GM19099 (cell line): ENCODE results near the gene HYOU1.
A peak's percentile ranks its signal among the peaks of the same experiment; 100 is the strongest.

Experiments used
- POLR2A ChIP-seq: IDR thresholded peaks from 3 replicates; pipeline ENCODE4 v1.6.1; 2011; ENCODE audit warnings: low read depth; ENCODE audit not compliant: insufficient read length; ENCODE audit errors: extremely low read depth

The HYOU1 gene

DNA sequence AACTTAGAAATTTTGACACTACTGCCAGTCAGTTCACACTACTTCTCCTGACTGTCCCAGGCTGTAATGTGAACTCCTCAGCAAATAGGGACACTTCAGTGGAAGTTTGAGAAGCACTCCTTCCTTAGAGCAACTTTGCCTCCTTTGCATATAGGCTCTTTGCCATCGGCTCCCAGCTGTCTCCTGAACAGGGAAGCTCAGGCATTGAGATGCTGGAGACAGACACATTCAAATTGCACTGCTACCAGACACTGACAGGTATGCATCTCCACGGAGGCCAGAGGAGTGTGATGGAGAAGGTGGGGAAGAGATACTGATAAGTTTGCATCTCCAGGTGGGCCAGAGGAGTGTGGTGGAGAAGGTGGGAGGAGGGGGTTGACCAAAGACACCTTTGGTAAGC lies 37.0 kb downstream of the HYOU1 start:
- TF ChIP-seq POLR2A: no peak

DNA sequence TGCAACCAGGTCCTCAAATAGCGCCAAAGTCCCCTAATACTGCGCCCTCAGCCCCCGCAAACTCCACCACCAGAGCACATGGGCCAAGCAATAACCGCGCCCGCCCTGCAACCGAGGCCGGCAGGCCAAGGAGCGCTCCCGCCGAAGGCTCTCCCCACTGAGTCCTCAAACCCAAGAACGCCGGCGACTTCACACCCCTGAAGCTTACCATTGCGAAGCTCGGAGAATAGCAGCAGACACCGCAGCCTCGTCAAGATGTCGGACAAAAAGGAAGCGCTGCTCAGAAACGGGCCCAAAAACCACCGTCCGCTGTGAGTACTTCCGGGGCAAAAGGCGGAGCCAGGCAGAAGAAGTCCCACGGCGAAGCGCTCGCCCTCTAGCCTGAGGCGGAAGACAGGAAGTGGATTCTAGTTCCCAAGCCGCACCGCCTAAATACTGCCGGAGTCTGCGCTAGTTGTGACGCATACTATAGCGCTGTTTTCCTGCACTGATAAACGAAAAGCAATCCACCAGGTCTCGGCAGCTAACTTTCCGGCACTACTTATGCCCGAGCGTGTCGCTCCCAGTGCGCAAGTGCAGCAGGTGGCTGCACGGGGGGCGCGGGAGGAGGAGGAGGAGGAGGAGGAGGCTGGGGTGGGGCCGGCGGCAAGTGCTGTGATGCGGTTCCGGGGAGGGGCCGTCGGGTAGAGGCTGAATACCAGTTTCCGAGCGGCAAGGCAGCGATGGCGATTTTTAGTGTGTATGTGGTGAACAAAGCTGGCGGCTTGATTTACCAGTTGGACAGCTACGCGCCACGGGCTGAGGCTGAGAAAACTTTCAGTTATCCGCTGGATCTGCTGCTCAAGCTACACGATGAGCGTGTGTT lies 38.7 kb downstream of the HYOU1 start, which contains the start of the genes RPS25 and TRAPPC4:
TSS of gene RPS25 (minus strand) at position 270 of the 865 bp plus-strand sequence. CDS start at position 211, 59 bp downstream.
TSS of gene TRAPPC4 (plus strand) at position 693 of the 865 bp plus-strand sequence. CDS start at position 723, 30 bp downstream.
- TF ChIP-seq POLR2A: peak; percentile 94

DNA sequence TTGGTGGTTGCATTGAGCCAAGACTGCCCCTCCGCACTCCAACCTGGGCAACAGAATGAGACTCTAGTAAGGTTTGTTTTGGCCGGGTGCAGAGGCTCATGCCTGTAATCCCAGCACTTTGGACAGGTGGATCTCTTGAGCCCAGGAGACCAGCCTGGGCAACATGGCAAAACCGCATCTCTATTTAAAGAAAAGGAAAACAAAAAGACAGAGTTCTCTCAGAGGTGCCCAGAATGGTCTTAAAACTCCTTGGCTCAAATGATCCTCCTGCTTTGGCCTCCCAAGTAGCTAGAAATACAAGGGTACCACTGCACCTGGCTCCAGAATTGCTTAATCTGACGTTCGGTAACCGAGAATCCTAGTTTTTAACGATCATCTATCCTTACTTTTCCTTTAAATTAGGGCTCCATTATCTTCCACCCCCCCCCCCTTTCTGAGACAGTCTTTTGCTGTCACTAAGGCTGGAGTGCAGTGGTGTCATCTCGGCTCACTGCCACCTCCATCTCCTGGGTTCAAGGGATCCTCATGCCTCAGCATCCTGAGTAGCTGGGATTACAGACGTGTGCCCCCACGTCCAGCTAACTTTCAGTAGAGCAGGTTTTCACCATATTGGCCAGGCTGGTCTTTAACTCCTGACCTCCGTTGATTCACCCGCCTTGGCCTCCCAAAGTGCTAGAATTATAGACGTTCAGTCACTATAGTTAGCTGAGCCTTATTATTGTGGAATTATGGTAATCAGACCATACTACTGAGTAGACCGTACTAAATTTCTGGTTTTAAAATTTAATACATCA lies 40.6 kb downstream of the HYOU1 start:
- TF ChIP-seq POLR2A: no peak

DNA sequence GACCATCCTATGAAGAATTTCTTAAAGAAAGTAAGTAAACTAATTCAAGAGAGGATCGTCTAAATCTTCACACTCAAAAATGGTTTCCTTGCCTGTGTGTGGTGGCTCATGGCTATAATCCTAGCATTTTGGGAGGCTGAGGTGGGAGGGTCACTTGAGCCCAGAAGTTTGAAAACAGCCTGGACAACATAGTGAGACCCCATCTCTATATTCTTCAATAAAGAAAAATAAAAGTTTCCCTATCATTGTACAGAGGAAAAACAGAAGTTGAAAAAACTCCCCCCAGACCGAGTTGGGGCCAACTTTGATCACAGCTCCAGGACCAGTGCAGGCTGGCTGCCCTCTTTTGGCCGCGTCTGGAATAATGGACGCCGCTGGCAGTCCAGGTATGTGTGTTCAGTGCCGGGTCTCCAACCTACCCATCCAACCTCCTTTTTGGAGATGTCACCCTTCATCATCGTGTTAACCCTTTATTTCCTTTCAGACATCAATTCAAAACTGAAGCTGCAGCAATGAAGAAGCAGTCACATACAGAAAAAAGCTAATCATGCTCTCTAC lies 41.9 kb downstream of the HYOU1 start:
- TF ChIP-seq POLR2A: no peak

DNA sequence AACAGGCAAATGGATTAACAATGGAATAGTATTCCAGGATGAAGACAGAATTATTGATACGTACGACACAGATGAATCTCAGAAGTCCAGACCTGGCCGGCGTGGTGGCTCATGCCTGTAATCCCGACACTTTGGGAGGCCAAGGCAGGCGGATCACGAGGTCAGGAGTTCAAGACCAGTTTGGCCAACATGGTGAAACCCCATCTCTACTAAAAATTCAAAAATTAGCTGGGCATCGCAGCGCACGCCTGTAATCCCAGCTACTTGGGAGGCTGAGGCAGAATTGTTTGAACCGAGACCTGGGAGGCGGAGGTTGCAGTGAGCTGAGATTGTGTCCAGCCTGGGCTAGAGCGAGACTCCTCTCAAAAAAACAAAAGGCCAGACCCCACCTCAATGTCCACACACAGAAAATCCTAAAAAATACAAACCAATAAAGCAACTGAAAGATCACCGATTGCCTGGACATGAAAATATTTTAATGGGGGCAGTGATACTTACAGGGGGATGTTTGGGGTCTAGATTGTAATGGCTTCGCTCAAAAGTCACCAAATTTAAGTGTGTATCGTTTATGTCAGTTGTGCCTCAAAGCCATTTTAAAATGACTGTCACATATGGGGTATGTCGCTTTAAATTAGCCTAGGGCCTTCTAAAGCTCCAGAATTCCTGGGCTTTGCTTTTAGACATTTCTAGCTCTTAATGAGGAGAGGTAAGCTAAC lies 42.6 kb downstream of the HYOU1 start:
- peak; percentile 28 for TF ChIP-seq POLR2A

DNA sequence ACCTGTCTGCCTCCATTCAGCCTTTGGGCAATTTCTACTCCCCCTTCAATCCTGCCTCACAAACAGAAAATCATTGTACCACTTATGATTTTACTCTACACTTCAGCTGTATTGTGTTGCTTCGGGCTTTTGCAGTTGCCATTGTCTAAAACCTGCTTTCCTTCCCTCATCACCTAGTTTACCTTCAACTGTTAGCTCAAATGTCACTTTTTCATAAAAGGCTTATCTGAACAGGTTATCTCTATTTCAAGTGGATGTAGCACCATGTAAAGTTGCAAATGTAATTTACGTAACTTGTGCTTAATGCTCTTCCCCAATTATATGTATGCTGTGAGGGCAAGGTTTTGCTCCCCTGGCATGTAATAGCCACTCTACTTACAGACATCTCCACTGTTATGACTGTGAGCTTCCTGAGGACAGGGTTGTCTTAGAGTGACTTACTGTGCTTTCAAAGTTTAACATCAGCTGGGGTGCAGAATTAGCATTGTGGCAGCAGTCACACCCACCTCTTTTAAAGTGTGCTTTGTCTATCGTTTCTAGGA lies 44.3 kb downstream of the HYOU1 start:
- no peak for TF ChIP-seq POLR2A

DNA sequence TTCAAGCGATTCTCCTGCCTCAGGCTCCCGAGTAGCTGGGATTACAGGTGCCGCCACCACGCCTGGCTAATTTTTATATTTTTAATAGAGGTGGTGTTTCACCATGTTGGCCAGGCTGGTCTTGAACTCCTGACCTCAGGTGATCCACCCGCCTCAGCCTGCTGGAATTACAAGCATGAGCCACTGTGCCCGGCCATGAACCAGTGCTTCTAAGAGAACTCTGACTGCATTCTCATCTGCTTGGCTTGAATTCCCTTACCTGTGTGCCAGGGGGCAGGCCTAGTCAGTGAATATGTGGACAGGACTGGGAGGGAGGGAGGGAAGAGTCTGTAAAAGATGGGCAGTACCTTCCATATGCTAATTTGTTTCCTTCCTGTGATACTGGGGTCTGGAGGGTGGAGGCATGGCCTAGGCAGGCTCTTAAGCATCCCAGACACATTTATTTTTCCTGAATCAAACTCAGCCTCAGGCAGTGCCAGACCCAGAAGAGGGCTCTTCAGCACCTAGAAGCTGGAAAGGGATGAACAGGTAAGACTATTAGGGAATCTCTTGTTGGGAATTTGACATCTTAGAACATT lies 45.4 kb downstream of the HYOU1 start:
- no peak for TF ChIP-seq POLR2A

DNA sequence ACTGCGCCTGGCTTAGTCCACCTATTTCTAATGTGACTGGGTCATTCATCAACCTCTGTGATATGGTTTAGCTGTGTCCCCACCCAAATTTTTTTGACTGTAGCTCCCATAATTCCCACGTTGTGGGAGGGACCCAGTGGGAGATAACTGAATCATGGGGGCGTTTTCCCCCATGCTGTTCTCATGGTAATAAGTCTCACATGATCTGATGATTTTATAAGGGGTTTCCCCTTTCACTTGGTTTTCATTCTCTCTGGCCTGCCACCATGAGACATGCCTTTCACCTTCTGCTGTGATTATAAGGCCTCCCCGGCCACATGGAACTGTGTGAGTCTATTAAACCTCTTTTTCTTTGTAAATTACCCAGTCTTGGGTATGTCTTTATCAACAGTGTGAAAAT lies 50.3 kb downstream of the HYOU1 start:
- TF ChIP-seq POLR2A: no peak

DNA sequence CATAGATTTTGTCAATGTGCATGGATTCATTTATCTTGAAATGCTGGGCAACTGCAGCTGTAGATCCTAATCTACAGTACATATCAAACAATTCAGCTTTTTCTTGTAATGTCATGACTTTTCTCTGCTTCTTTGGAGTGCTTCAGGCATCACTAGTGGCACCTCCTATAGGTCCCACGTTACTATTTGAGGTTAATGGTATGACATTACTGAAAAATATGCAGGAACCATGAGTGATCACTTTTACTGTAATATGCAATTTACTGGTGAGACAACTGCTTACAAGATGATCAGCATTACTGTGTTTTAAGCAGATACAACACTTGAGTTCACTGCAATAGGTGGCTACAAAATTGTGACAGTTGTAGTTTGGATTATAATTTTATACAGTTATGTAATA lies 56.1 kb downstream of the HYOU1 start:
- no peak for TF ChIP-seq POLR2A

DNA sequence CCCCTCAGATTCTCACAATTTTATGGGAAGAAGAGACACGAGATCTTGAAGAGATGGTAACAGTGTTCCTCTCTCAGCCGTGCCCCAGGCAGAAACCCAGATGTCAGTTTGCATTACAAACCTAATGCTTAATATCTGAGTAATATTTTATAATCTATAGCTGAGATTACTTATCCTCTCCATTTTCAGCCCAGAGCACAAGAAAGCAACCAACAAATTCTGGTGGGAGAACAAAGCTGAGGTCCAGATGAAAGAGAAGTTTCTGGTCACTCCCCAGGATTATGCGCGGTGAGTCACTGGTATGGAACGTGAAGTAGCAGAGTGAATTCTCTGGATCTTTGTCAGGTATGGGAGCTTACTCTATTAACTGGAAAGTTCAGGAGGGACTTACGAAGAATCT lies 58.2 kb downstream of the HYOU1 start:
- no peak for TF ChIP-seq POLR2A

DNA sequence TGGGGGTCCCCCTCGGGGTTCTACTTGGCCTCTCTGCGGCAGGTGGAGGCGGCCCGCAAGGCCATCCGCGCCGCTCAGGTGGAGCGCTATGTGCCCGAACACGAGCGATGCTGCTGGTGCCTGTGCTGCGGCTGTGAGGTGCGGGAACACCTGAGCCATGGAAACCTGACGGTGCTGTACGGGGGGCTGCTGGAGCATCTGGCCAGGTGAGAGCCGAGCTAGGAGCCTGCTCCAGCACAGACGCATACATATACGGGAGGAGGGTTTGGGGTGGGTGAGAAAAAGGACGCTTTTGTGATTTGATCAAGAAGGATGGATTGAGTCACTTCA lies 58.7 kb downstream of the HYOU1 start:
- no peak for TF ChIP-seq POLR2A

DNA sequence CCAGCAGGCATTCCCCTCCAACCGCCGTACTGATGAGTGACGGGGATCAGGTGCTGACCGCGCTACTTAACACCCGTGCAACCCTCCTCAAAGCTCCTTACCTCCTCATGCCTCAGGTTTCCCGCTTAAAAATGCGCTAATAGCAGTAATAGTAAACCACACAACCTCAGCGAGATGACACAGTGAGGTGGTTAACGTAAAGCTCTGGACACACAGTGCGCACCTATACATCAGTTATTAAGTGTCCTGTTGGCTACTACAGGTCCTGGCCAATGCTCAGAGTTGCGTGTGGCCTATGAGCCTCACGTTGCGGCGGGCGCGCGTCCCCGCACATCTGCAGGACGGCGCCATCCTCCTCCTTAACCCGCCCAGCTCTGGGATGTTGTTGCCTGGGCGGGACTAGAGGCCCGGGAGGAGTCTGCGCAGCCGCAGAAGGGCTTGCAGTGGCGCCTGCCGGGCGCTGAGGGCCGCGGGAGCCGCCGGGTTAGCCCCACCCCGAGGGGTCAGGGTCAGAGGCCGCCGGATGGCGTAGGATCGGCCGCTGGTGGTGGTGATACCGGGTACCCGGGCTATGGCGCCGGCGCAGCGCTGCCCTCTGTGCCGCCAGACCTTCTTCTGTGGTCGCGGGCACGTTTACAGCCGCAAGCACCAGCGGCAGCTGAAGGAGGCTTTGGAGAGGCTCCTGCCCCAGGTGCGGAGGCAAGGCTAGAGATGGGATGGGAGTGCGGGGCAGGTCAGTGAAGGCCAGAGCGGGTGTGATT lies 59.2 kb downstream of the HYOU1 start, which contains the start of gene CENATAC:
TSS of gene CENATAC (plus strand) at position 512 of the 761 bp plus-strand sequence. CDS start at position 572, 60 bp downstream.
- peak; percentile 95 for TF ChIP-seq POLR2A

DNA sequence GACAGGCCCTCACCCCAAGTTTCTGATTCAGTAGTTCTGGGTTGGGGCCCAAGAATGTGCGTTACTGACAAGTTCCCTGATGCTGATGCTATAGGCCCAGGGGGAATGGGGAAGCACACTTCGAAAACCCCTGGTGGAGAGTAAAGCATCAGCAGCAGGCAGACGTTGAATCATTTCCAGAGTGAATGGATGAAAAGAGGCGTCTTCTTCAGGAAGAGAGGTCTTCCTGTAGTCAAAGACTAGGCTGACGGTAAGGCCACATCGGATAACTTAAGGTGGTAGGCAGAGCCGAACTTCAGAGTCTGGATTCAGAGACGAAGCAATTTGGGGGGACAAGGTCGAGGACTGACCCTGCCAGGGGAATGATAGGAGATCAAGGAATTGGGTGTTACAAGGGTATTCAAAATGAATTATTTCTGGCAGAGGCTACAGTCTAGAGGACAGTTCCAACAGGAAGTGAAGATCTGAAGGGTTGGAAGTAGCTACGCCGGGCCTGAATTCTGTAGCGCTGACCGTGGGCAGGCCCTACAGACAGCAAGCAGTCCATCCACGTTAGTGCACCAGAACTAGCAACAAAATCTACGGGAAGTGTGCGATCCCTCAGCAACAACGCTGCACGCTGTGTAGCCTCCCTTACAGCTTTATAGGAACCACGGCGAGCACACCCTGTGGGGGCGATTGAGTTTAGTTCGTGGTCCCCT lies 59.9 kb downstream of the HYOU1 start:
- no peak for TF ChIP-seq POLR2A
